GM12878 (cell line): ENCODE data around the gene ACTR2. TPM values are rescaled to one million over a fixed set of nuclear protein-coding genes. Genes with fewer than 3 reads are reported as not detected.

Experiments
- ATAC-seq: fragments of 200-7000 bp; cut with Tn5 transposase; 3 replicates; pipeline ENCODE4 v1.9.1; 2020; ENCODE audit warnings: mild to moderate bottlenecking, moderate library complexity
- BruUV-seq: library from RNA; stranded (reverse); fragments of 400-500 nt; replicated peaks from 2 replicates; lab custom pipeline; 2021; lab: Mats Ljungman, UMichigan
- CTCF ChIA-PET: fragments of 300-600 bp; sonication (Branson Sonifier 250); formaldehyde crosslinking; extraction: SDS; loops from one replicate; lab custom pipeline; 2021; ENCODE audit warnings: inconsistent platforms; lab: Yijun Ruan, JAX
- POLR2A ChIA-PET: fragments of 350-600 bp; formaldehyde crosslinking; extraction: SDS; loops from one replicate; lab custom pipeline; 2021; ENCODE audit warnings: inconsistent platforms; lab: Charles Lee
- RAD21 ChIA-PET: fragments of 300-600 bp; sonication (Branson Sonifier 250); formaldehyde crosslinking; loops from one replicate; lab custom pipeline; 2023; ENCODE audit warnings: antibody characterized with exemption; ENCODE audit not compliant: unreplicated experiment; lab: Charles Lee
- SMC1A ChIA-PET: fragments of 300-600 bp; sonication (Branson Sonifier 250); formaldehyde crosslinking; loops from one replicate; lab custom pipeline; 2023; ENCODE audit not compliant: unreplicated experiment, uncharacterized antibody; lab: Charles Lee
- DNase-seq: peaks from one replicate; pipeline ENCODE4 v3.0.0-alpha.2; 2011; ENCODE audit warnings: low read depth, low spot score
- FAIRE-seq: peaks from 3 replicates; lab custom pipeline; 2011; peaks lifted over from hg19 to GRCh38; lab: Jason Lieb, UNC
- H2AFZ ChIP-seq: 2 replicates; pipeline ENCODE4 v1.6.0; 2011; ENCODE audit warnings: low read depth, low read length, control low read depth; ENCODE audit not compliant: control insufficient read depth
- H3K27ac ChIP-seq: 2 replicates; pipeline ENCODE4 v1.5.1; 2011; ENCODE audit warnings: control low read depth; ENCODE audit not compliant: control insufficient read depth, insufficient read depth
- H3K27me3 ChIP-seq, 2 experiments: replicated peaks in 1 of 2; 2 replicates each; pipeline versions ENCODE4 v1.6.0 to v1.6.1; 2011; ENCODE audit warnings: low read length in 1 of 2; ENCODE audit not compliant: control insufficient read depth in 2 of 2, insufficient read depth in 2 of 2
- H3K36me3 ChIP-seq, 2 experiments: 2 replicates each; pipeline ENCODE4 v1.5.1; 2011; ENCODE audit warnings: low read length in 1 of 2; ENCODE audit not compliant: control insufficient read depth in 2 of 2, insufficient read depth in 2 of 2
- H3K4me1 ChIP-seq: 2 replicates; pipeline ENCODE4 v1.6.1; 2011; ENCODE audit warnings: mild to moderate bottlenecking, low read length, moderate library complexity, mixed read lengths; ENCODE audit not compliant: control insufficient read depth, insufficient read depth
- H3K4me2 ChIP-seq: 2 replicates; pipeline ENCODE4 v1.6.0; 2011; ENCODE audit warnings: control low read depth; ENCODE audit not compliant: control insufficient read depth, insufficient read depth
- H3K4me3 ChIP-seq: fragments of 200-600 bp; sonication (generic); 2 replicates; pipeline ENCODE4 v1.5.1; 2016
- H3K79me2 ChIP-seq: 2 replicates; pipeline ENCODE4 v1.6.0; 2011; ENCODE audit warnings: low read length; ENCODE audit not compliant: control insufficient read depth, insufficient read depth
- H3K9ac ChIP-seq: 2 replicates; pipeline ENCODE4 v1.8.0; 2011; ENCODE audit warnings: low read length, control low read depth, mixed read lengths; ENCODE audit not compliant: control insufficient read depth, insufficient read depth
- H3K9me3 ChIP-seq: replicated peaks from 3 replicates; pipeline ENCODE4 v1.5.1; 2011; ENCODE audit warnings: mild to moderate bottlenecking, low read length; ENCODE audit not compliant: control insufficient read depth, insufficient read depth
- H4K20me1 ChIP-seq: 2 replicates; pipeline ENCODE4 v1.6.0; 2011; ENCODE audit not compliant: control insufficient read depth, insufficient read depth
- BHLHE40 ChIP-seq, 2 experiments: fragments of 450-650 bp in 1 of 2; IDR thresholded peaks; 2 replicates each; pipeline ENCODE4 v1.6.1; 2011 to 2017; ENCODE audit warnings: low read depth in 2 of 2, borderline replicate concordance in 1 of 2, improper control_type of control experiment in 1 of 2, low read length in 1 of 2, mild to moderate bottlenecking in 1 of 2
- CEBPB ChIP-seq, 2 experiments: fragments of 150-350 bp in 1 of 2; IDR thresholded peaks; 2 replicates each; pipeline ENCODE4 v1.6.1; 2012 to 2014; ENCODE audit warnings: low read depth in 2 of 2, low read length in 2 of 2, borderline replicate concordance in 1 of 2, inconsistent platforms in 1 of 2
- CTCF ChIP-seq, 3 experiments: IDR thresholded peaks in 2 of 3; conservative IDR thresholded peaks in 1 of 3; 2 replicates each; pipeline ENCODE4 v1.5.1; 2011; ENCODE audit warnings: low read depth in 3 of 3, low read length in 3 of 3, mild to moderate bottlenecking in 3 of 3, control low read depth in 2 of 3, moderate library complexity in 2 of 3, inconsistent platforms in 1 of 3, mixed read lengths in 1 of 3; ENCODE audit not compliant: control insufficient read depth in 2 of 3, insufficient read depth in 1 of 3; ENCODE audit errors: extremely low read depth in 1 of 3
- IRF5 ChIP-seq: fragments of 450-650 bp; IDR thresholded peaks from 2 replicates; pipeline ENCODE4 v1.6.1; 2017; ENCODE audit warnings: borderline replicate concordance
- NR2C1 ChIP-seq: fragments of 450-650 bp; IDR thresholded peaks from 2 replicates; pipeline ENCODE4 v1.6.1; 2017; ENCODE audit warnings: antibody characterized with exemption, mild to moderate bottlenecking, moderate library complexity
- RELA ChIP-seq: fragments of 450-650 bp; IDR thresholded peaks from 2 replicates; pipeline ENCODE4 v1.8.0; 2014; ENCODE audit warnings: borderline replicate concordance; ENCODE audit not compliant: partially characterized antibody
- RELB ChIP-seq: fragments of 450-650 bp; IDR thresholded peaks from 2 replicates; pipeline ENCODE4 v1.6.1; 2017; ENCODE audit warnings: low read depth, mild to moderate bottlenecking, moderate library complexity
- RUNX3 ChIP-seq: IDR thresholded peaks from 2 replicates; pipeline ENCODE4 v1.6.1; 2012; ENCODE audit warnings: low read length, inconsistent platforms
- SIN3A ChIP-seq: IDR thresholded peaks from 2 replicates; pipeline ENCODE4 v1.6.1; 2012; ENCODE audit warnings: low read depth, low read length, improper control_type of control experiment
- SREBF2 ChIP-seq: IDR thresholded peaks from 2 replicates; pipeline ENCODE4 v1.6.1; 2012; ENCODE audit warnings: mild to moderate bottlenecking, low read length
- USF2 ChIP-seq: IDR thresholded peaks from 2 replicates; pipeline ENCODE4 v1.6.1; 2011; ENCODE audit warnings: low read depth, low read length, improper control_type of control experiment, borderline replicate concordance
- ZNF217 ChIP-seq: fragments of 450-650 bp; IDR thresholded peaks from 2 replicates; pipeline ENCODE4 v1.6.1; 2017; ENCODE audit warnings: antibody characterized with exemption, mild to moderate bottlenecking
- WGBS: methylation state at CpG from one replicate; pipeline ENCODE4 v1.1.6; 2016; ENCODE audit warnings: low lambda C conversion rate; ENCODE audit not compliant: insufficient replicate concordance, insufficient coverage; ENCODE audit errors: missing lambda C conversion rate; 5-methylcytosine and 5-hydroxymethylcytosine counted together
- in situ Hi-C: fragments of 300-500 bp; cut with MboI; formaldehyde crosslinking; loops from 9 replicates; pipeline ENCODE4 v1.14.3; 2018; ENCODE audit warnings: mixed read lengths
- intact Hi-C: fragments of 100-400 bp; cut with micrococcal nuclease; formaldehyde crosslinking; loops from one replicate; pipeline ENCODE4 v1.14.2; 2022; ENCODE audit not compliant: unreplicated experiment
- polyA plus RNA-seq, 11 experiments: library from polyadenylated mRNA; depleted of rRNA in 4 of 11; unstranded in 6 of 11; stranded (reverse) in 5 of 11; fragments of >200 nt; fragmentation: Nextera tagmentation in 4 of 11; fragmentation: Illumina TruSeq in 1 of 11; extraction: Ambion mirVana in 4 of 11; extraction: Trizol in 1 of 11; gene quantifications; 1 replicate in 1 of 11; 2 replicates in 10 of 11; pipeline versions ENCODE4 v1.2.1 to v1.2.3, GENCODE V29; 2011 to 2016; ENCODE audit warnings: inconsistent platforms in 2 of 11, missing spikeins in 2 of 11, low read depth in 1 of 11
- total RNA-seq, 4 experiments: library from RNA; depleted of rRNA in 3 of 4; stranded (reverse); fragments of >200 nt in 3 of 4; fragmentation: Illumina TruSeq in 1 of 4; extraction: Trizol in 1 of 4; gene quantifications; 2 replicates each; pipeline versions ENCODE4 v1.2.1 to v1.2.3, GENCODE V29; 2013 to 2021
- TF ChIP-seq, protein P1 (sequence below): fragments of 450-650 bp; IDR thresholded peaks from 2 replicates; pipeline ENCODE4 v1.6.1; 2017; ENCODE audit warnings: mild to moderate bottlenecking, moderate library complexity

The ACTR2 gene
- total and polyA plus RNA-seq, 10 of the 15 experiments (the other 5 are each of a cell fraction or from before 2014, with no cell fraction given) = 94.2 to 401 (median 195) TPM

DNA sequence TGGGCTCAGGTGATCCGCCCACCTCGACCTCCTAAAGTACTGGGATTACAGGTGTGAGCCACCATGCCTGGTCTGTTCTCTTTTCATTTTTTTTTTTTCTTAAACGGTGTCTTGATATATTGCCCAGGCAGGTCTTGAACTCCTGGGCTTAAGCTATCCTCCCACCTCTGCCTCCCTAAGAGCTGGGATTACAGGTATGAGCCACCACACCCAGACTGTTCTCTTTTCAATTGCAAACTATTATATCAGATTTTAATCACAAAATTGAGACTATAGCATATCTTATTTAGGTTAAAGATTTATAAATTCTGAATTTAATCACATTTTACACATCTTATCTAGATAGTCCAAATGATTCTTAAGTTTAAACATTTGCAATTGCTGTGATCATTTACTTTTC, 15.5 kb upstream of the ACTR2 start:
- no peak for DNase-seq
- ChIA-PET RAD21 (no interaction called here), POLR2A (interaction anchor here (0.7 to 1.8 kb wide), 3 partner anchors 15 to 78 kb away, joined by 3 to 6 read pairs (median 4); partner anchors contain the start of gene ACTR2), SMC1A (interaction anchor here (0.5 to 1.5 kb wide), 6 partner anchors 14 to 616 kb away, joined by 3 to 5 read pairs (median 4); no protein-coding TSS in a partner anchor), CTCF (interaction anchor here (1.0 to 2.1 kb wide), 4 partner anchors 25 to 147 kb away, joined by 3 to 6 read pairs (median 4); no protein-coding TSS in a partner anchor)
- peaks cover 3% of the 10 kb centered on the region; the same call in 1 of the 2 replicates for H3K4me1 ChIP-seq
- no peaks in the 10 kb centered on the region for H3K79me2 ChIP-seq
- H2AFZ ChIP-seq = no peak overlapping the region
- no peak for FAIRE-seq
- H3K36me3 ChIP-seq = no peaks in the 10 kb centered on the region; a peak in 1 of 4 replicates
- no peak overlapping the region for H3K4me3 ChIP-seq
- in situ Hi-C loops (no loop called here), intact Hi-C loops (no loop called here)
- no peak overlapping the region for H3K9ac ChIP-seq
- no peak for ATAC-seq
- WGBS = 88% methylated on average over 3 of the region's 3 CpGs
- H4K20me1 ChIP-seq = no peaks in the 10 kb centered on the region
- H3K9me3 ChIP-seq = no peaks in the 10 kb centered on the region
- no peak overlapping the region for H3K4me2 ChIP-seq
- H3K27ac ChIP-seq = no peak overlapping the region
- no peaks in the 10 kb centered on the region for H3K27me3 ChIP-seq
- BruUV-seq = no TSS peak
- no peak for TF ChIP-seq RELA
- no peak for TF ChIP-seq RUNX3
- TF ChIP-seq ZNF217 = no peak
- TF ChIP-seq IRF5 = no peak
- TF ChIP-seq CTCF (IDR thresholded peaks at IDR 0.05 in 2 of 3, conservative IDR thresholded peaks at IDR 0.05 in 1 of 3; ENCODE audit: control insufficient read depth in 2 of 3, extremely low read depth in 1 of 3, insufficient read depth in 1 of 3, low read depth in 3 of 3, low read length in 3 of 3) = no peak
- no peak for TF ChIP-seq SIN3A
- no peak for TF ChIP-seq USF2
- TF ChIP-seq BHLHE40 (IDR thresholded peaks at IDR 0.05; ENCODE audit: borderline replicate concordance in 1 of 2, low read depth in 2 of 2, low read length in 1 of 2) = no peak
- TF ChIP-seq, protein P1, sequence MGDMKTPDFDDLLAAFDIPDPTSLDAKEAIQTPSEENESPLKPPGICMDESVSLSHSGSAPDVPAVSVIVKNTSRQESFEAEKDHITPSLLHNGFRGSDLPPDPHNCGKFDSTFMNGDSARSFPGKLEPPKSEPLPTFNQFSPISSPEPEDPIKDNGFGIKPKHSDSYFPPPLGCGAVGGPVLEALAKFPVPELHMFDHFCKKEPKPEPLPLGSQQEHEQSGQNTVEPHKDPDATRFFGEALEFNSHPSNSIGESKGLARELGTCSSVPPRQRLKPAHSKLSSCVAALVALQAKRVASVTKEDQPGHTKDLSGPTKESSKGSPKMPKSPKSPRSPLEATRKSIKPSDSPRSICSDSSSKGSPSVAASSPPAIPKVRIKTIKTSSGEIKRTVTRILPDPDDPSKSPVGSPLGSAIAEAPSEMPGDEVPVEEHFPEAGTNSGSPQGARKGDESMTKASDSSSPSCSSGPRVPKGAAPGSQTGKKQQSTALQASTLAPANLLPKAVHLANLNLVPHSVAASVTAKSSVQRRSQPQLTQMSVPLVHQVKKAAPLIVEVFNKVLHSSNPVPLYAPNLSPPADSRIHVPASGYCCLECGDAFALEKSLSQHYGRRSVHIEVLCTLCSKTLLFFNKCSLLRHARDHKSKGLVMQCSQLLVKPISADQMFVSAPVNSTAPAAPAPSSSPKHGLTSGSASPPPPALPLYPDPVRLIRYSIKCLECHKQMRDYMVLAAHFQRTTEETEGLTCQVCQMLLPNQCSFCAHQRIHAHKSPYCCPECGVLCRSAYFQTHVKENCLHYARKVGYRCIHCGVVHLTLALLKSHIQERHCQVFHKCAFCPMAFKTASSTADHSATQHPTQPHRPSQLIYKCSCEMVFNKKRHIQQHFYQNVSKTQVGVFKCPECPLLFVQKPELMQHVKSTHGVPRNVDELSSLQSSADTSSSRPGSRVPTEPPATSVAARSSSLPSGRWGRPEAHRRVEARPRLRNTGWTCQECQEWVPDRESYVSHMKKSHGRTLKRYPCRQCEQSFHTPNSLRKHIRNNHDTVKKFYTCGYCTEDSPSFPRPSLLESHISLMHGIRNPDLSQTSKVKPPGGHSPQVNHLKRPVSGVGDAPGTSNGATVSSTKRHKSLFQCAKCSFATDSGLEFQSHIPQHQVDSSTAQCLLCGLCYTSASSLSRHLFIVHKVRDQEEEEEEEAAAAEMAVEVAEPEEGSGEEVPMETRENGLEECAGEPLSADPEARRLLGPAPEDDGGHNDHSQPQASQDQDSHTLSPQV = no peak
- TF ChIP-seq CEBPB (IDR thresholded peaks at IDR 0.05; ENCODE audit: borderline replicate concordance in 1 of 2, low read depth in 2 of 2, low read length in 2 of 2) = no peak
- TF ChIP-seq NR2C1 = no peak
- TF ChIP-seq SREBF2 = no peak
- TF ChIP-seq RELB = no peak
